AG04450 (cell line): ENCODE data around the gene UBR4. TPM values are rescaled to one million over a fixed set of nuclear protein-coding genes. Genes with fewer than 3 reads are reported as not detected.
A peak's percentile ranks its signal among the peaks of the same experiment; 100 is the strongest.

Experiments
- CTCF ChIA-PET: fragments of 300-600, 350-600 bp; formaldehyde crosslinking; extraction: SDS; loops from one replicate; lab custom pipeline; 2022; ENCODE audit warnings: antibody characterized with exemption, inconsistent platforms; lab: Charles Lee
- POLR2A ChIA-PET: fragments of 350-600 bp; formaldehyde crosslinking; extraction: SDS; loops from one replicate; lab custom pipeline; 2021; ENCODE audit warnings: antibody characterized with exemption, inconsistent platforms; lab: Yijun Ruan, JAX
- DNase-seq: peaks from one replicate; pipeline ENCODE4 v3.0.0-alpha.2; 2011; ENCODE audit warnings: low read depth, low spot score
- H3K27ac ChIP-seq: one replicate; pipeline ENCODE4 v1.5.1; 2012; ENCODE audit warnings: low read depth, low read length, control low read depth
- H3K27me3 ChIP-seq: one replicate; pipeline ENCODE4 v1.6.0; 2012; ENCODE audit warnings: low read length; ENCODE audit not compliant: control insufficient read depth, insufficient read depth
- H3K4me3 ChIP-seq: 2 replicates; pipeline ENCODE4 v1.5.1; 2011; ENCODE audit warnings: mild to moderate bottlenecking, low read depth, low read length, control low read depth
- H3K9me3 ChIP-seq: 2 replicates; pipeline ENCODE4 v1.5.1; 2012; ENCODE audit warnings: low read length; ENCODE audit not compliant: control insufficient read depth, insufficient read depth
- polyA plus RNA-seq: library from polyadenylated mRNA; depleted of rRNA; stranded (reverse); fragments of >200 nt; gene quantifications from 2 replicates; pipeline ENCODE4 v1.2.3, GENCODE V29; 2011
- TF ChIP-seq, protein P1 (sequence below): IDR thresholded peaks from 2 replicates; pipeline ENCODE4 v1.5.1; 2011; ENCODE audit warnings: low read depth, low read length, control low read depth, inconsistent platforms

The UBR4 gene
- polyA plus RNA-seq, 1 experiment = 91.9 TPM

DNA sequence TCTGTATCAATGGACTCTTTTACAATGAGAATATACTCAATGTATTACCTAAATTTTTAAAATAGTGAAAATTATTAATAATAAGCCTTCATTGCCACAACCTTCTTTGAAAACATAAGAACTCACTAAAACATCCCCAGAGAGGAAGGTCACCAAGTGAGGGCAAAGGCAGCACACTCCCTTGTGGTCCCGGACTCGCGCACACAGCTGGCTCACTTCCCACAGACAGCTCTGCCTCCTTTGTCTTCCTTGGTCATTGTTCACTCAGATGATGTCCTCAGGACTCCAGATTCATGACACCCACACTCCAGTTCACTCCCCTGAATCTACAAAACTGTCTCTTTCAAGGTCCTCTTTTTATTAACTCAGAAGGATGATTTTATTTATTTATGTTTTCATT, 19.2 kb upstream of the UBR4 start:
- H3K27me3 ChIP-seq = no peaks in the 10 kb centered on the region
- POLR2A ChIA-PET = no interaction called here
- DNase-seq = no peak
- no peak overlapping the region for H3K4me3 ChIP-seq
- CTCF ChIA-PET = interaction anchor here (4.0 kb wide), 1 partner anchor 12 kb away, joined by 21 read pairs; no protein-coding TSS in a partner anchor
- TF ChIP-seq, protein P1, sequence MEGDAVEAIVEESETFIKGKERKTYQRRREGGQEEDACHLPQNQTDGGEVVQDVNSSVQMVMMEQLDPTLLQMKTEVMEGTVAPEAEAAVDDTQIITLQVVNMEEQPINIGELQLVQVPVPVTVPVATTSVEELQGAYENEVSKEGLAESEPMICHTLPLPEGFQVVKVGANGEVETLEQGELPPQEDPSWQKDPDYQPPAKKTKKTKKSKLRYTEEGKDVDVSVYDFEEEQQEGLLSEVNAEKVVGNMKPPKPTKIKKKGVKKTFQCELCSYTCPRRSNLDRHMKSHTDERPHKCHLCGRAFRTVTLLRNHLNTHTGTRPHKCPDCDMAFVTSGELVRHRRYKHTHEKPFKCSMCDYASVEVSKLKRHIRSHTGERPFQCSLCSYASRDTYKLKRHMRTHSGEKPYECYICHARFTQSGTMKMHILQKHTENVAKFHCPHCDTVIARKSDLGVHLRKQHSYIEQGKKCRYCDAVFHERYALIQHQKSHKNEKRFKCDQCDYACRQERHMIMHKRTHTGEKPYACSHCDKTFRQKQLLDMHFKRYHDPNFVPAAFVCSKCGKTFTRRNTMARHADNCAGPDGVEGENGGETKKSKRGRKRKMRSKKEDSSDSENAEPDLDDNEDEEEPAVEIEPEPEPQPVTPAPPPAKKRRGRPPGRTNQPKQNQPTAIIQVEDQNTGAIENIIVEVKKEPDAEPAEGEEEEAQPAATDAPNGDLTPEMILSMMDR = no peak
- no peak overlapping the region for H3K27ac ChIP-seq
- no peaks in the 10 kb centered on the region for H3K9me3 ChIP-seq

DNA sequence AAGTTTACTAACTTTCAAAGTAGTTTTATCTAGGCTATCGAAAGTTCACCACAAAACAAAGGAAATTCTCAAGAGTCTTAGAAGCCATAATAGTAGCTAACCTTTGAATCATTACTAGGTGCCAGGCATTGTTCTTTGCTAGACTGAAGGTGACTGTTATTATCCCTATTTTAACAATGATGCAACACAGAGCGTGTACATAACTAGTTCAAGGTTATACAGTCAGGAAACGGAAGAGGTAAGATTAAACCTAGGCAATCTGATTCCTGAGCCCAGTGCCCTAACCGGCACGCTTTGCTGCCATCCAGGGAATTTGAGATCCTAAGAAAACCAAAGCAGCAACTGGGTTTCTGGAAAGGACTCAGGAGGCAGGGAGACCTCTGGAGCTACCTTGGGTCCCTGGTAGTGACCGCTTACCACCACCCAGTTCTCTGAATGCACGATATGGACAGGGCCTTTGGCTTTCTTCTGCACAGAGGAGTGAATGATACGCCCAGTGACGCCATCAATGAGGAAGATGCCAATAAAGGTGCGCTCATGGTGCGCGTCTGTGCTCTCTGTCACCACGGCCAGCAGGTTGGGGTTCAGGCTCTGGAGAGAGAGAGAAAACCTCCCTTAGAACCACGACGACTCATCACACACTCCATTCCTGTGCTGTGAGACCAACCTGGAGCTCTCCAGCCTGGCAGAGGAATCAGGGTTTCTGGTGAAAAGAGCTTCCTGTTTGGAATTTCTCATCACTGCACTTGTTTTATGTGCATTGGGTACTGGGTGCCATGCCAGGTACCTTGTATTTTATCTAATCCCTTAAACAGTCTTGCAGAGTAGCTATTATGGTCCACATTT, 13.1 kb upstream of the UBR4 start:
- Histone ChIP-seq H3K27me3 (no peaks in the 10 kb centered on the region), H3K27ac (peak overlapping the region; percentile 21), H3K4me3 (no peak overlapping the region), H3K9me3 (no peaks in the 10 kb centered on the region)
- CTCF ChIA-PET = interaction anchor here (0.5 to 2.9 kb wide), 3 partner anchors 9 to 310 kb away, joined by 3 to 11 read pairs (median 11); no protein-coding TSS in a partner anchor
- no peak for DNase-seq
- POLR2A ChIA-PET = no interaction called here
- TF ChIP-seq, protein P1 = no peak

DNA sequence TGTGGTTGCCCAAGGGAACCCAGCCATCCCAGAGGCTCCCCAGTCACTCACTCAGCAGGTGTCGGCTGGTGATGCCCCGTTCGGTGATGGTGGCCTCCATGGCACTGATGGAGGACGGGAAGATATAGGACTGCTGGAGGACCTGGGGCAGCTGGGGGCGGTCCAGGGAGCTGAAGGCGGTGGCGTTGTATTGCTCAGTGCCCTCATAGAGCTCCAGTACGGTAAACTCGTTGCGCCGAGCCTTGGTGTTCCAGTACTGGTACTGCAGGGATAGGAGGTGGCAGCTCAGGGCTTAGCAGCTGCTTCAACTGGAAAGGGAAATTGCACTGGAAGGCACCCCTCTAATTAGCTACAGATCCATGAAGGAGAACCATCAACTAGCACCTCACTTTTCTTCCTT, 12.5 kb upstream of the UBR4 start:
- H3K27ac ChIP-seq = no peak overlapping the region

DNA sequence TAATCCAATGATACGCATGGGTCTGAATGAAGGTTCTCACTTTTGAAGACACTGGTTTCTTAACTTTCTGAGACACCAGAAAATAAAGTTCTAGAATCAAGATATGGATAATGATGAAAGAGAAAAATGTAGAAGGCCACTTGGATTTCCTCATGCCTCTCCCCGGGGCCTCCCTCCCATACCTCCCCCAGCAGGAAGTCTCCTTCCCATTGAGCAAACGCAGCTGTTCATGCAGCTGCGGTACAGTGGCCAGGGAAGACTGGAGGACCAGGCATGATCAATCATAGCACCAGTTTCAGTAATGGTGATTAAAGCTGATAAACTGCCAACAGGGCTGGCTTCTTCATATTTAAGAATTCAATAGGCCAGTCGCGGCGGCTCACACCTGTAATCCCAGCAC, 10.9 kb upstream of the UBR4 start:
- POLR2A ChIA-PET = no interaction called here
- Histone ChIP-seq H3K9me3 (no peaks in the 10 kb centered on the region), H3K4me3 (no peak overlapping the region), H3K27me3 (no peaks in the 10 kb centered on the region), H3K27ac (no peak overlapping the region)
- TF ChIP-seq, protein P1 = no peak
- CTCF ChIA-PET = interaction anchor here (2.9 kb wide), 1 partner anchor 20 kb away, joined by 11 read pairs; no protein-coding TSS in a partner anchor
- no peak for DNase-seq

More for the DNA sequence above, 12.5 kb upstream of the UBR4 start:
- Histone ChIP-seq H3K9me3 (no peaks in the 10 kb centered on the region), H3K4me3 (no peak overlapping the region), H3K27me3 (no peaks in the 10 kb centered on the region)
- no peak for DNase-seq
- TF ChIP-seq, protein P1 = no peak
- ChIA-PET POLR2A (no interaction called here), CTCF (interaction anchor here (2.9 kb wide), 1 partner anchor 18 kb away, joined by 11 read pairs; no protein-coding TSS in a partner anchor)
